Psoas muscle (tissue), 8 donors: ENCODE results near the gene CASP14. TPM values are rescaled to one million over a fixed set of nuclear protein-coding genes. Genes with fewer than 3 reads are reported as not detected.
A peak's percentile ranks its signal among the peaks of the same experiment; 100 is the strongest.

Experiments
- ATAC-seq, 4 donors: fragments of 200-7000 bp; cut with Tn5 transposase; one replicate each; pipeline ENCODE4 v1.9.1; 2020; ENCODE audit warnings: moderate library complexity in 3 of 4, mild to moderate bottlenecking in 2 of 4
- DNase-seq, 2 donors: peaks; one replicate each; pipeline ENCODE4 v3.0.0-alpha.2; 2020
- H3K27ac ChIP-seq: fragments of 200-600 bp; one replicate; pipeline ENCODE4 v1.8.0; 2022
- H3K27me3 ChIP-seq, 3 donors: fragments of 200-600 bp in 1 of 3; one replicate each; pipeline versions ENCODE4 v1.6.1 to v1.8.0; 2013 to 2022; ENCODE audit warnings: low read length in 2 of 3, mild to moderate bottlenecking in 2 of 3, moderate library complexity in 1 of 3; ENCODE audit not compliant: insufficient read depth in 3 of 3
- H3K36me3 ChIP-seq, 2 donors: fragments of 200-600 bp in 1 of 2; one replicate each; pipeline versions ENCODE4 v1.6.1 to v1.8.0; 2013 to 2022; ENCODE audit warnings: low read depth in 1 of 2, mild to moderate bottlenecking in 1 of 2, moderate library complexity in 1 of 2; ENCODE audit not compliant: insufficient read depth in 1 of 2
- H3K4me1 ChIP-seq: fragments of 200-600 bp; one replicate; pipeline ENCODE4 v1.8.0; 2022
- H3K4me3 ChIP-seq: fragments of 200-600 bp; one replicate; pipeline ENCODE4 v1.8.0; 2022; ENCODE audit warnings: mild to moderate bottlenecking
- H3K9me3 ChIP-seq: fragments of 200-600 bp; one replicate; pipeline ENCODE4 v1.8.0; 2022
- WGBS, 3 donors: extraction: QIAGEN DNeasy Blood & Tissue Kit; methylation state at CpG; one replicate each; pipeline versions ENCODE4 v1.1.6 to v1.1.7; 2013; 5-methylcytosine and 5-hydroxymethylcytosine counted together
- intact Hi-C, 2 donors: fragments of 100-400 bp; cut with DNase I; formaldehyde crosslinking; loops; one replicate each; pipeline versions ENCODE4 v1.11.0 to v1.14.2; 2022
- long read RNA-seq, 2 donors: library from polyadenylated mRNA; unstranded; transcript quantifications; one replicate each; pipeline ENCODE4 v2.0.0, GENCODE V29; 2021
- polyA plus RNA-seq, 3 donors: library from polyadenylated mRNA; stranded (reverse); fragments of 200-250 nt; gene quantifications; one replicate each; pipeline ENCODE4 v1.2.3, GENCODE V29; 2013
- total RNA-seq, 4 donors: library from RNA; stranded (reverse); fragmentation: NEBNext Ultra II Directional in 2 of 4; extraction: Animal tissue kit (Norgen Biotek cat#: 25700) in 2 of 4; gene quantifications; one replicate each; pipeline versions ENCODE4 v1.2.1 to v1.2.4, GENCODE V29; 2021 to 2023
- TF ChIP-seq, protein P1 (sequence below): fragments of 200-600 bp; IDR thresholded peaks from one replicate; pipeline ENCODE4 v1.8.0; 2022; ENCODE audit warnings: antibody characterized with exemption
- donor health status: healthy with polysubstance abuse.
- donor health status: DM: no; HTN: no; CAD: no; lungs with moderate emphysema.
- donor health status: Bipolar disorder and iron deficiency.
- donor health status: healthy.
- donor health status: DM: yes; HTN: yes; CAD: no.
- donor health status: DM: no; HTN: no; CAD: no.
- donor health status: DM: no; HTN: no; CAD: no.
- donor health status: DM: yes; HTN: yes; CAD: no.

The CASP14 gene
- total RNA-seq (not detected), polyA plus RNA-seq (not detected)
- long read RNA-seq, donor 1, result 0 reads
- long read RNA-seq, donor 2, result 0 reads

- TF ChIP-seq, protein P1, sequence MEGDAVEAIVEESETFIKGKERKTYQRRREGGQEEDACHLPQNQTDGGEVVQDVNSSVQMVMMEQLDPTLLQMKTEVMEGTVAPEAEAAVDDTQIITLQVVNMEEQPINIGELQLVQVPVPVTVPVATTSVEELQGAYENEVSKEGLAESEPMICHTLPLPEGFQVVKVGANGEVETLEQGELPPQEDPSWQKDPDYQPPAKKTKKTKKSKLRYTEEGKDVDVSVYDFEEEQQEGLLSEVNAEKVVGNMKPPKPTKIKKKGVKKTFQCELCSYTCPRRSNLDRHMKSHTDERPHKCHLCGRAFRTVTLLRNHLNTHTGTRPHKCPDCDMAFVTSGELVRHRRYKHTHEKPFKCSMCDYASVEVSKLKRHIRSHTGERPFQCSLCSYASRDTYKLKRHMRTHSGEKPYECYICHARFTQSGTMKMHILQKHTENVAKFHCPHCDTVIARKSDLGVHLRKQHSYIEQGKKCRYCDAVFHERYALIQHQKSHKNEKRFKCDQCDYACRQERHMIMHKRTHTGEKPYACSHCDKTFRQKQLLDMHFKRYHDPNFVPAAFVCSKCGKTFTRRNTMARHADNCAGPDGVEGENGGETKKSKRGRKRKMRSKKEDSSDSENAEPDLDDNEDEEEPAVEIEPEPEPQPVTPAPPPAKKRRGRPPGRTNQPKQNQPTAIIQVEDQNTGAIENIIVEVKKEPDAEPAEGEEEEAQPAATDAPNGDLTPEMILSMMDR, result no peak
- H3K9me3 ChIP-seq, result no peaks in the 10 kb centered on the region
- intact Hi-C loops, result no loop called here
- H3K27me3 ChIP-seq, result peaks cover 0 to 13% (median 0%) of the 10 kb centered on the region in 3 donors
- no peak within 1 kb of the TSS for H3K4me3 ChIP-seq
- no peaks in the 10 kb centered on the region for H3K4me1 ChIP-seq
- H3K27ac ChIP-seq, result no peak within 1 kb of the TSS
- DNase-seq, result no peak
- no peak for ATAC-seq
- 86 to 90% (median 89%) methylated on average over 11 of the region's 11 CpGs for WGBS, 3 donors
- no peaks in the 10 kb centered on the region for H3K36me3 ChIP-seq
Observed at GRCh38 chr19:15048885-15049541, at the start of gene CASP14. CASP14 (plus strand) TSS chr19:15049480; CDS start chr19:15052252, 2,772 bp downstream.

GRCh38 chr19:15008308-15008707 lies 41.0 kb upstream of the CASP14 start:
- TF ChIP-seq, protein P1, result no peak
- intact Hi-C loops, result no loop called here
- Histone ChIP-seq H3K36me3 (no peaks in the 10 kb centered on the region), H3K27ac (no peak overlapping the region), H3K9me3 (no peaks in the 10 kb centered on the region), H3K27me3 (peaks cover 0 to 18% (median 0%) of the 10 kb centered on the region in 3 donors), H3K4me1 (no peaks in the 10 kb centered on the region), H3K4me3 (no peak overlapping the region)
- no peak for DNase-seq
- no peak for ATAC-seq

DNA sequence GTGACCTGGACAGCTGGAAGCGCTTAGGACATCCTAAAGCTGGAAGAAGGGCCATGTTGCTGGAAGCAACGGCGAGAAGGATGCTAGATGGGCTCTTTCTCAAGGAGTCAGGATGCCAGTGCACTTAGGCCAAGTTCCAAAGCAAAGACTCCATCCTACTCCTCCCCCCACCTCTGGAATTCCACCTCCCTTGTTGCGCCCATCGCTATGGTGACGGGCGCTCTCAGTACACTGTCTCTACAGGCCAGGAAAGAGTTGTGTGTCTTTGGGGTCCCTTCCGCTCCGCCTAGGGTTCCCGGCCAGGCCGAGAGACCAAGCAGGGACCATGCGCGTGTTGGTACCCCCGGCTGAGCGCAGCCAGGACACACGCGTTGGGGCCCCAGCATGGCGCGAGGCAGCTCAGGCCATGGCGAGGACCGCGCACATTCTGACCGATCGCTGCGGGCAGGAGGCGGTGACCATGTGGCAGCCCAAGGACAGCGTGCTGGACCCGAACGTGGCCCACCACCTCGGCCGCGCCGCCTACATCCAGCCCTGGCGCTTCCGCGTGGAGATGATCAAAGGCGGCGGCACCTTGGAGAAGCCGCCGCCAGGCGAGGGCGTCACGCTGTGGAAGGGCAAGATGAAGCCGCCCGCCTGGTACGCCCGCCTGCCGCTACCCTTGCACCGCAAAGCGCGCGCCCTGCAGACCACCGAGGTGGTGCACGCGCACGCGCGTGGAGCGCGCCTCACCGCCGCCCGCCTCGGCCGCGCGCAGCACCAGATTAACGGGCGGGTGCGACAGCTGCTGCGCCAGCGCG lies 38.6 kb upstream of the CASP14 start:
- no peaks in the 10 kb centered on the region for H3K36me3 ChIP-seq
- peak in 1 of 2 donors; percentile 50 for DNase-seq
- H3K27me3 ChIP-seq, result peaks cover 0 to 18% (median 0%) of the 10 kb centered on the region in 3 donors
- H3K27ac ChIP-seq, result no peak overlapping the region
- ATAC-seq, result no peak
- intact Hi-C loops, result no loop called here
- no peaks in the 10 kb centered on the region for H3K9me3 ChIP-seq
- 3 to 4% (median 3%) methylated on average over 65 to 73 of the region's 73 CpGs for WGBS, 3 donors
- no peak overlapping the region for H3K4me3 ChIP-seq
- TF ChIP-seq, protein P1, result no peak
- H3K4me1 ChIP-seq, result no peaks in the 10 kb centered on the region

- 7 to 14% (median 10%) methylated on average over 11 of the region's 11 CpGs for WGBS, 3 donors
- Histone ChIP-seq H3K36me3 (no peaks in the 10 kb centered on the region), H3K9me3 (no peaks in the 10 kb centered on the region), H3K4me3 (no peak overlapping the region), H3K27ac (no peak overlapping the region), H3K4me1 (no peaks in the 10 kb centered on the region), H3K27me3 (peaks cover 0 to 11% (median 0%) of the 10 kb centered on the region in 3 donors)
- intact Hi-C loops, result no loop called here
- TF ChIP-seq, protein P1, result no peak
- no peak for DNase-seq
- ATAC-seq, result no peak
Observed at GRCh38 chr19:15014579-15014978, 34.7 kb upstream of the CASP14 start.
